GM23338 (cell line): ENCODE results near the gene SASH3. TPM values are rescaled to one million over a fixed set of nuclear protein-coding genes. Genes with fewer than 3 reads are reported as not detected.

ENCODE experiments used
- ATAC-seq: fragments of 200-7000 bp; cut with Tn5 transposase; 3 replicates; pipeline ENCODE4 v1.9.1; 2020
- DNase-seq: peaks from one replicate; pipeline ENCODE4 v3.0.0-alpha.2; 2015; ENCODE audit warnings: low spot score
- H2AFZ ChIP-seq: fragments of 200-600 bp; sonication (generic); 2 replicates; pipeline ENCODE4 v1.8.0; 2016; ENCODE audit warnings: antibody characterized with exemption, mild to moderate bottlenecking, moderate library complexity
- H3F3A ChIP-seq: fragments of 200-600 bp; sonication (generic); replicated peaks from 2 replicates; pipeline ENCODE4 v1.8.0; 2017; ENCODE audit warnings: antibody characterized with exemption, mixed run types, low read depth
- H3K27ac ChIP-seq: fragments of 200-600 bp; sonication (generic); 2 replicates; pipeline ENCODE4 v1.6.1; 2016; ENCODE audit warnings: low read depth
- H3K27me3 ChIP-seq: fragments of 200-600 bp; sonication (generic); 2 replicates; pipeline ENCODE4 v1.8.0; 2016; ENCODE audit warnings: mild to moderate bottlenecking, mixed run types, moderate library complexity; ENCODE audit not compliant: insufficient read depth
- H3K36me3 ChIP-seq: fragments of 200-600 bp; sonication (generic); 2 replicates; pipeline ENCODE4 v1.8.0; 2016; ENCODE audit warnings: mild to moderate bottlenecking; ENCODE audit not compliant: insufficient read depth
- H3K4me1 ChIP-seq: fragments of 200-600 bp; sonication (generic); 2 replicates; pipeline ENCODE4 v1.8.0; 2016; ENCODE audit warnings: mild to moderate bottlenecking, moderate library complexity; ENCODE audit not compliant: insufficient read depth
- H3K4me2 ChIP-seq: fragments of 200-600 bp; sonication (generic); 2 replicates; pipeline ENCODE4 v1.7.1; 2017; ENCODE audit warnings: mixed run types
- H3K4me3 ChIP-seq: fragments of 200-600 bp; sonication (generic); 2 replicates; pipeline ENCODE4 v1.6.1; 2016; ENCODE audit warnings: mixed run types
- H3K79me2 ChIP-seq: fragments of 200-600 bp; sonication (generic); replicated peaks from 2 replicates; pipeline ENCODE4 v1.8.0; 2017; ENCODE audit warnings: mild to moderate bottlenecking; ENCODE audit not compliant: insufficient read depth
- H3K9me2 ChIP-seq: fragments of 200-600 bp; sonication (generic); 2 replicates; pipeline ENCODE4 v1.8.0; 2017; ENCODE audit not compliant: insufficient read depth
- H4K20me1 ChIP-seq: fragments of 200-600 bp; sonication (generic); replicated peaks from 2 replicates; pipeline ENCODE4 v1.8.0; 2017; ENCODE audit warnings: mild to moderate bottlenecking; ENCODE audit not compliant: insufficient read depth
- H3K27ac Mint-ChIP-seq: 2 replicates; pipeline ENCODE4 v1.8.0; 2020; ENCODE audit warnings: inconsistent platforms, mild to moderate bottlenecking, moderate library complexity, mixed read lengths
- H3K27me3 Mint-ChIP-seq: 3 replicates; pipeline ENCODE4 v1.8.0; 2022; ENCODE audit warnings: low read depth, mild to moderate bottlenecking, moderate library complexity, mixed read lengths, inconsistent platforms; ENCODE audit not compliant: insufficient read depth, poor library complexity
- H3K36me3 Mint-ChIP-seq: 3 replicates; pipeline ENCODE4 v1.8.0; 2021; ENCODE audit warnings: low read depth, mild to moderate bottlenecking, inconsistent platforms, moderate library complexity, mixed read lengths
- H3K4me1 Mint-ChIP-seq: 3 replicates; pipeline ENCODE4 v1.8.0; 2020; ENCODE audit warnings: mild to moderate bottlenecking, inconsistent platforms, mixed read lengths
- H3K4me3 Mint-ChIP-seq: 3 replicates; pipeline ENCODE4 v1.8.0; 2021; ENCODE audit warnings: moderate library complexity, mild to moderate bottlenecking, inconsistent platforms, mixed read lengths
- H3K9me3 Mint-ChIP-seq: 3 replicates; pipeline ENCODE4 v1.8.0; 2020; ENCODE audit warnings: moderate library complexity, mild to moderate bottlenecking, inconsistent platforms, mixed read lengths
- CREB1 ChIP-seq: fragments of 250-450 bp; sonication (Bioruptor Pico); IDR thresholded peaks from 2 replicates; pipeline ENCODE4 v1.5.0; 2020; ENCODE audit warnings: low read depth, mild to moderate bottlenecking, moderate library complexity
- CTCF ChIP-seq, 2 experiments: fragments of 200-600 bp in 1 of 2; sonication (generic) in 1 of 2; conservative IDR thresholded peaks; 2 replicates each; pipeline versions ENCODE4 v1.5.1 to v1.6.1; 2016 to 2017; ENCODE audit warnings: antibody characterized with exemption in 2 of 2, low read depth in 2 of 2, mild to moderate bottlenecking in 2 of 2, moderate library complexity in 1 of 2
- ETS1 ChIP-seq: IDR thresholded peaks from 2 replicates; pipeline ENCODE4 v1.6.1; 2016; ENCODE audit warnings: antibody characterized with exemption
- EZH2 ChIP-seq: fragments of 200-600 bp; sonication (generic); IDR thresholded peaks from one replicate; pipeline ENCODE4 v1.8.0; 2017; ENCODE audit warnings: antibody characterized with exemption, mild to moderate bottlenecking, low read depth; ENCODE audit not compliant: unreplicated experiment
- EZH2phosphoT487 ChIP-seq: fragments of 200-600 bp; sonication (generic); IDR thresholded peaks from one replicate; pipeline ENCODE4 v1.8.1; 2018; ENCODE audit warnings: antibody characterized with exemption; ENCODE audit not compliant: unreplicated experiment
- JUNB ChIP-seq: IDR thresholded peaks from one replicate; pipeline ENCODE4 v1.6.1; 2016; ENCODE audit warnings: antibody characterized with exemption; ENCODE audit not compliant: unreplicated experiment
- NANOG ChIP-seq: IDR thresholded peaks from 2 replicates; pipeline ENCODE4 v1.6.1; 2016; ENCODE audit warnings: antibody characterized with exemption, borderline replicate concordance
- POLR2AphosphoS5 ChIP-seq: IDR thresholded peaks from 2 replicates; pipeline ENCODE4 v1.6.1; 2016; ENCODE audit warnings: antibody characterized with exemption, low read depth
- REST ChIP-seq: IDR thresholded peaks from one replicate; pipeline ENCODE4 v1.6.1; 2018; ENCODE audit warnings: antibody characterized with exemption; ENCODE audit not compliant: unreplicated experiment
- STAT1 ChIP-seq: IDR thresholded peaks from one replicate; pipeline ENCODE4 v1.6.1; 2016; ENCODE audit warnings: antibody characterized with exemption; ENCODE audit not compliant: unreplicated experiment
- ZNF114 ChIP-seq: fragments of 250-450 bp; sonication (Bioruptor Pico); IDR thresholded peaks from 2 replicates; pipeline ENCODE4 v1.5.0; 2020; ENCODE audit warnings: mild to moderate bottlenecking, moderate library complexity
- ZNF331 ChIP-seq: fragments of 250-450 bp; sonication (Bioruptor Pico); IDR thresholded peaks from 2 replicates; pipeline ENCODE4 v1.5.0; 2020; ENCODE audit warnings: low read depth, mild to moderate bottlenecking, moderate library complexity
- ZNF462 ChIP-seq: fragments of 250-450 bp; sonication (Bioruptor Pico); IDR thresholded peaks from 2 replicates; pipeline ENCODE4 v1.5.0; 2020; ENCODE audit warnings: mild to moderate bottlenecking, moderate library complexity
- polyA plus RNA-seq: library from polyadenylated mRNA; unstranded; fragments of >200 nt; fragmentation: Nextera tagmentation; extraction: Ambion mirVana; gene quantifications from 2 replicates; pipeline ENCODE4 v1.2.1, GENCODE V29; 2016
- total RNA-seq: library from RNA; depleted of rRNA; stranded (reverse); fragments of >200 nt; shearing (Covaris generic); gene quantifications from 2 replicates; pipeline ENCODE4 v1.2.3, GENCODE V29; 2014

Gene SASH3
- total and polyA plus RNA-seq, 2 experiments from 2014 or later, result 0.18 TPM; not detected in 1

- Mint-ChIP-seq H3K4me3 (peak overlapping the region; percentile 21; the same call in 1 of the 3 replicates), H3K27me3 (peaks cover 6% of the 10 kb centered on the region), H3K4me1 (peaks cover 23% of the 10 kb centered on the region), H3K9me3 (no peaks in the 10 kb centered on the region), H3K27ac (no peak overlapping the region), H3K36me3 (no peaks in the 10 kb centered on the region)
- H3K36me3 ChIP-seq, result no peaks in the 10 kb centered on the region
- H3K4me3 ChIP-seq, result no peak overlapping the region
- H3K27ac ChIP-seq, result no peak overlapping the region
- TF ChIP-seq ZNF114 (no peak), CTCF (conservative IDR thresholded peaks at IDR 0.05; ENCODE audit: low read depth in 2 of 2) (no peak), JUNB (no peak), REST (no peak), POLR2AphosphoS5 (no peak), EZH2 (no peak), ZNF462 (CRISPR knock-in tag) (no peak), NANOG (no peak), EZH2phosphoT487 (no peak), CREB1 (CRISPR knock-in tag) (no peak), STAT1 (no peak), ETS1 (no peak), ZNF331 (no peak)
- DNase-seq (peak; percentile 17), ATAC-seq (no peak)
- peak overlapping the region; percentile 52; the same call in 1 of the 2 replicates for H2AFZ ChIP-seq
- no peaks in the 10 kb centered on the region for H3K79me2 ChIP-seq
- no peaks in the 10 kb centered on the region; the same call in 1 of the 2 replicates for H3K4me1 ChIP-seq
- H3K27me3 ChIP-seq, result no peaks in the 10 kb centered on the region
- H3F3A ChIP-seq, result no peaks in the 10 kb centered on the region
- H3K9me2 ChIP-seq, result no peaks in the 10 kb centered on the region
- H4K20me1 ChIP-seq, result no peaks in the 10 kb centered on the region
- H3K4me2 ChIP-seq, result no peak overlapping the region
These were observed 40.2 kb upstream of the SASH3 start for GRCh38 chrX:129739578-129739977.
